Measurements from ENCODE around the gene HDAC4. TPM values are rescaled to one million over a fixed set of nuclear protein-coding genes. Genes with fewer than 3 reads are reported as not detected.

HDAC4 gene
- total and polyA plus RNA-seq, 12 donors: 3.7 to 40.0 (median 25.5) TPM

DNA sequence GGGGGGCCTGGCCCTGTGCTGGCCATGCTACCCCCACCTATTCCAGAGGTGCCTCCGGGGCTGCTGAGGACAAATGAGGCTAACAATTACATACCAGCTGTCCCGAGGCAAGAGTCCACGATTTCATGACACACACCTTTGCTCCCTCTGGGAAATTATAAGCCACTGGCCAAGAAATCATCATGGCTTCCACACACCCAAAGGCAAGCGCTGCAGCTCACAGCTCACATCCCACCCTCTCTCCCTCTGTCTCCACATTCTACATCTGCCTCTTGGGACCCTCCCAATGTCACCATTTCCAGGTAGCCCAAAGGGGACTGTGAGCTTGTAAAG is 134.4 kb downstream of the HDAC4 start:
- TF ChIP-seq, protein P1, sequence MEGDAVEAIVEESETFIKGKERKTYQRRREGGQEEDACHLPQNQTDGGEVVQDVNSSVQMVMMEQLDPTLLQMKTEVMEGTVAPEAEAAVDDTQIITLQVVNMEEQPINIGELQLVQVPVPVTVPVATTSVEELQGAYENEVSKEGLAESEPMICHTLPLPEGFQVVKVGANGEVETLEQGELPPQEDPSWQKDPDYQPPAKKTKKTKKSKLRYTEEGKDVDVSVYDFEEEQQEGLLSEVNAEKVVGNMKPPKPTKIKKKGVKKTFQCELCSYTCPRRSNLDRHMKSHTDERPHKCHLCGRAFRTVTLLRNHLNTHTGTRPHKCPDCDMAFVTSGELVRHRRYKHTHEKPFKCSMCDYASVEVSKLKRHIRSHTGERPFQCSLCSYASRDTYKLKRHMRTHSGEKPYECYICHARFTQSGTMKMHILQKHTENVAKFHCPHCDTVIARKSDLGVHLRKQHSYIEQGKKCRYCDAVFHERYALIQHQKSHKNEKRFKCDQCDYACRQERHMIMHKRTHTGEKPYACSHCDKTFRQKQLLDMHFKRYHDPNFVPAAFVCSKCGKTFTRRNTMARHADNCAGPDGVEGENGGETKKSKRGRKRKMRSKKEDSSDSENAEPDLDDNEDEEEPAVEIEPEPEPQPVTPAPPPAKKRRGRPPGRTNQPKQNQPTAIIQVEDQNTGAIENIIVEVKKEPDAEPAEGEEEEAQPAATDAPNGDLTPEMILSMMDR (IDR thresholded peaks at IDR 0.05): no peak
- Histone ChIP-seq H3K4me1 (peaks cover 43 to 91% (median 69%) of the 10 kb centered on the region in 9 donors), H3K27ac (peak overlapping the region; percentile 40 to 96 (median 76)), H3K4me3 (peak overlapping the region in 1 of 10 donors; percentile 58), H3K27me3 (no peaks in the 10 kb centered on the region), H3K9me3 (no peaks in the 10 kb centered on the region), H3K36me3 (no peaks in the 10 kb centered on the region)
- ATAC-seq: peak in 1 of 8 donors; percentile 1
- DNase-seq: no peak
- intact Hi-C loops (cut with DNase I): loop anchor here in 1 of 10 donors (5.0 kb wide), 1 partner anchor 131 kb away; no protein-coding TSS in a partner anchor
- 88 to 90% methylated on average over 4 of the region's 4 CpGs for WGBS, 2 donors

DNA sequence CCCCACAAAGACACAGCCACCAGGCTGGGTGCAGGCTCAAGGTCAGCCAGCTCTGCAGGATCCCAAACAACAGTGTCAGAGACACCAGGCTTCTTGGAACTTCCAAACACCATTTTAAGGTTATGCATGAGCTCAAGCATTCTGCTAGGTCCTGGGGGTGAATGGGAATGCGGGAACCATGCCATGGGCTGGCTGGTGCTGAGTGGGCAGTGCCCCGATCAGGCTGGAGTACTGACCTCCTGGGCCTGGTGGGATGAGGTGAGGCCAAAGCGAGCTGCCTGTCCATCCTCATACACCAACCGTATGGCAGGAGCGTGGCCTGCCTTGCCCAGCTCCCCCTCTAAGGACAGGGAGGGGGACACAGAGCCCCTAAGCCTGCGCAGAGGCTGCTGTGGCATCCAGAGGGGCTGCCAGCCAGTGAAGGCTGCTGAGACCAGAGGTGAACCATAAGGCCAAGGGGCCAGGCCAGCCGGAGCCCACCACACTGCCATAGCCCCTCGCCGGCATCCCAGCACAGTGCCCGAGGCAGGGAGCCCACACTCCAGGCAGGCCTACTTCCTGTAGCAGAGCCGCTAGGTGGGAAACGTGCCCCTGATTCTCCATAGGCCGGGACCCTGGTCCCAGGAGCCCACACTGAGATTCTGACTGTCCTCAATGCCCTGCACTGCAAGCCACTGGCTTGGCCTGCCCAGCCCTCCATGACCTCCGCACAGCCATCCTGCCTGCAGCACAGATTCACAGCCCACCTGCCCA is 135.0 kb downstream of the HDAC4 start:
- Histone ChIP-seq H3K4me1 (peaks cover 43 to 94% (median 67%) of the 10 kb centered on the region in 9 donors), H3K9me3 (no peaks in the 10 kb centered on the region), H3K27ac (peak overlapping the region; percentile 36 to 96 (median 76)), H3K36me3 (no peaks in the 10 kb centered on the region), H3K4me3 (peak overlapping the region in 1 of 10 donors; percentile 58), H3K27me3 (no peaks in the 10 kb centered on the region)
- WGBS, 2 donors: 84 to 94% methylated on average over 14 of the region's 14 CpGs
- TF ChIP-seq, protein P1 (IDR thresholded peaks at IDR 0.05): peak in 1 of 9 donors; percentile 2
- peak in 2 of 8 donors; percentile 2 to 12 for ATAC-seq
- intact Hi-C loops (cut with DNase I): loop anchor here in 1 of 10 donors (5.0 kb wide), 1 partner anchor 131 kb away; no protein-coding TSS in a partner anchor
- no peak for DNase-seq

DNA sequence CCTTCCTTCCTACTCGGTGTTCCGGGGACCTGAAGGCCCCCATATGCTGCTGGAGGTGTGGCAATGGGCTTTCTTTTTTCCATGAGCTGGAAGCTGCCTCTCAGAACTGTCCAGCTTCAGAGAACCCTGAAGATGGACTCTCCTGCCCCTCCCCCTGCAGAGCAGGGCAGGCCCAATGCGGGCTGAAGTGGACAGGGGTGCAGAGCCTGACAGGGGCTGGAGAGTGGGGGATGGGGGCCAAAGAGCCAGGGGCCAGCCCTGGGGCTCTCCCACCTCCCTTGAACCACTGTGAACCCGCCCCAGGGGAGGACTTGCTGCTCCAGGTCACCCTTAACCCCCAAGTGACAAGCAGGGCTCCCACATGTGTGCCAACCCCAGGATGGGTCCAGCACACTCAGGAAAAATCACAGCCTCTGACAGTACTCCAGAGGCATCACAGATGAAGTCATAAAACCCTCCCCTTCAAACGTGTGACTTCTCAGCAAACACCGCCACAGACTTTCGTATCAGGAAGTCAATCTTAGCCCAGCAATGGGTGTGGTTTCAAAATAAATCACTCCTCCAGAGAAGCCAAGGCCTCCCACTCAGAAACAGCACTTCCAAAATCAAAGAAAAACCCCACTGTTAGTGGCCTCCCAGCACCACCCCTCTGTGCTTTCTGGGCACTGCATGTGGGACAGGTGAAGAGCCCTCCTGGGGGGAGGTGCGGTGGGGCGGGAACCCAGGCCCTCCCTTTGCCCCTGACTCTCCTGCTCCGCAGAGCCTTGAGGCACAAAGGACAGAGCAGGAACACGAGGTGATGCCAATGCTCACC is 135.8 kb downstream of the HDAC4 start:
- DNase-seq: no peak
- H3K27me3 ChIP-seq: no peaks in the 10 kb centered on the region
- ATAC-seq: peak in 7 of 8 donors; percentile 2 to 68 (median 36)
- peak overlapping the region in 1 of 10 donors; percentile 58 for H3K4me3 ChIP-seq
- peak overlapping the region; percentile 36 to 96 (median 76) for H3K27ac ChIP-seq
- H3K36me3 ChIP-seq: no peaks in the 10 kb centered on the region
- intact Hi-C loops (cut with DNase I): loop anchor here in 1 of 10 donors (5.0 kb wide), 1 partner anchor 132 kb away; no protein-coding TSS in a partner anchor
- TF ChIP-seq, protein P1 (IDR thresholded peaks at IDR 0.05): peak in 6 of 9 donors; percentile 5 to 31 (median 18)
- peaks cover 43 to 99% (median 70%) of the 10 kb centered on the region in 9 donors for H3K4me1 ChIP-seq
- 43 to 48% methylated on average over 11 of the region's 11 CpGs for WGBS, 2 donors
- no peaks in the 10 kb centered on the region for H3K9me3 ChIP-seq

DNA sequence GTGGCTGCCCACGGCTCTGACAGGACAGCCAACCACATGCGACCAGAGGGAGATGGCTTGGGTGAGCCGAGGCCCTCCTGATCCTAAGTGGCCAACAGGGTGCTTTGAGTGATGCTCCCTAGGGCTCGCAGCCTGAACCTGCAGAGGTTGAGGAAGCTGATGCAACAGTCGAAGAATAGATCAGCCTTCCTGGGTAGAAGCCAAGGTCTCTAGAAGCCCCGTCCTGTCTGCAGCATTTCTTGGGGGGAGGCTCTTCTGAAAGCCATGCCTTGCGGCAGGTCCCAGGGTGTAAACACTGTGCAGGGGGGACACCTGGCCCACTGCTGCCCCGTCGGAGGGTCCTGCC is 136.4 kb downstream of the HDAC4 start:
- H3K4me3 ChIP-seq: peak overlapping the region in 1 of 10 donors; percentile 9
- no peaks in the 10 kb centered on the region for H3K36me3 ChIP-seq
- DNase-seq (no peak), ATAC-seq (peak in 7 of 8 donors; percentile 3 to 38 (median 12))
- H3K4me1 ChIP-seq: peaks cover 43 to 99% (median 70%) of the 10 kb centered on the region in 9 donors
- intact Hi-C loops (cut with DNase I): no loop called here
- peak overlapping the region in 8 of 10 donors; percentile 69 to 96 (median 77) for H3K27ac ChIP-seq
- TF ChIP-seq, protein P1 (IDR thresholded peaks at IDR 0.05): no peak
- 38 to 50% methylated on average over 9 of the region's 9 CpGs for WGBS, 2 donors
- H3K9me3 ChIP-seq: no peaks in the 10 kb centered on the region
- H3K27me3 ChIP-seq: no peaks in the 10 kb centered on the region
